Activated CD4-positive, CD25-positive, alpha-beta regulatory T cell treated with anti-CD3 and anti-CD28 coated beads, Interleukin-2, amount 50 U/mL, for 72 hours (primary cell): ENCODE measurements around the gene PPARG.
"Not testable (repeated sequence)": the region's sequence is repeated elsewhere in the genome, so short reads cannot be mapped to it uniquely, and the experiment has no call there.

Experiments
- DNase-seq: peaks from one replicate; pipeline ENCODE4 v3.0.0; 2021

PPARG gene

GRCh38 chr3:12445523-12446240 is 156.8 kb downstream of the PPARG start:
- no peak for DNase-seq

- no peak for DNase-seq
These were observed 157.4 kb downstream of the PPARG start for GRCh38 chr3:12446298-12446697.

- no peak for DNase-seq
These were observed 158.2 kb downstream of the PPARG start for GRCh38 chr3:12447075-12447474.

- DNase-seq = not testable (repeated sequence)
These were observed 159.7 kb downstream of the PPARG start for GRCh38 chr3:12448404-12449202.

GRCh38 chr3:12449889-12450682 is 161.2 kb downstream of the PPARG start:
- DNase-seq = no peak

- DNase-seq = no peak
These were observed 162.6 kb downstream of the PPARG start for GRCh38 chr3:12451481-12451880.

GRCh38 chr3:12451960-12452359 is 163.1 kb downstream of the PPARG start:
- DNase-seq = no peak

GRCh38 chr3:12452361-12453330 is 163.8 kb downstream of the PPARG start:
- DNase-seq = no peak

GRCh38 chr3:12454076-12454815 is 165.4 kb downstream of the PPARG start:
- no peak for DNase-seq

- DNase-seq = no peak
These were observed 165.9 kb downstream of the PPARG start for GRCh38 chr3:12454816-12455121.

- no peak for DNase-seq
These were observed 166.9 kb downstream of the PPARG start for GRCh38 chr3:12455740-12456139.

- no peak for DNase-seq
These were observed 167.6 kb downstream of the PPARG start for GRCh38 chr3:12456441-12456840.

GRCh38 chr3:12457380-12457779 is 168.5 kb downstream of the PPARG start:
- DNase-seq = not testable (repeated sequence)

- DNase-seq = no peak
These were observed 170.0 kb downstream of the PPARG start for GRCh38 chr3:12458901-12459300.

- no peak for DNase-seq
These were observed 171.3 kb downstream of the PPARG start for GRCh38 chr3:12460127-12460526.

GRCh38 chr3:12461097-12461649 is 172.3 kb downstream of the PPARG start:
- no peak for DNase-seq

GRCh38 chr3:12462159-12462947 is 173.5 kb downstream of the PPARG start:
- no peak for DNase-seq

GRCh38 chr3:12463686-12464085 is 174.8 kb downstream of the PPARG start:
- no peak for DNase-seq

- DNase-seq = no peak
These were observed 175.3 kb downstream of the PPARG start for GRCh38 chr3:12464181-12464580.

- no peak for DNase-seq
These were observed 176.4 kb downstream of the PPARG start for GRCh38 chr3:12465151-12465835.
